A549 (cell line): Measurements from ENCODE around the gene PNPLA2. TPM values are rescaled to one million over a fixed set of nuclear protein-coding genes. Genes with fewer than 3 reads are reported as not detected.

Source experiments
- ATAC-seq, 2 experiments: fragments of 200-7000 bp in 1 of 2; fragments of >200 bp in 1 of 2; cut with Nextera tagmentation in 1 of 2; cut with Tn5 transposase in 1 of 2; 3 replicates each; pipeline versions ENCODE4 v1.8.0 to v1.9.1; 2018 to 2020; ENCODE audit warnings: mild to moderate bottlenecking in 1 of 2, moderate library complexity in 1 of 2
- CTCF ChIA-PET: fragments of 300-600 bp; sonication (Branson Sonifier 250); formaldehyde crosslinking; extraction: SDS; loops from one replicate; lab custom pipeline; 2021; ENCODE audit warnings: antibody characterized with exemption, inconsistent platforms; lab: Yijun Ruan, JAX
- POLR2A ChIA-PET: fragments of 350-600 bp; formaldehyde crosslinking; extraction: SDS; loops from one replicate; lab custom pipeline; 2021; ENCODE audit warnings: antibody characterized with exemption, inconsistent platforms; lab: Yijun Ruan, JAX
- DNase-seq, 2 experiments: peaks; one replicate each; pipeline versions ENCODE4 v3.0.0 to v3.0.0-alpha.2; 2011 to 2016; ENCODE audit warnings: low read depth in 1 of 2, low spot score in 1 of 2
- FAIRE-seq: peaks from 2 replicates; lab custom pipeline; 2011; peaks lifted over from hg19 to GRCh38; lab: Jason Lieb, UNC
- H3K27ac ChIP-seq, 2 experiments: fragments of >200 bp; sonication (Bioruptor Twin); formaldehyde crosslinking; 3 replicates each; pipeline ENCODE4 v1.5.1; 2016 to 2017
- H3K4me1 ChIP-seq: fragments of >200 bp; sonication (Bioruptor Twin); formaldehyde crosslinking; 3 replicates; pipeline ENCODE4 v1.6.1; 2016
- H3K4me2 ChIP-seq: fragments of >200 bp; sonication (Bioruptor Twin); formaldehyde crosslinking; 3 replicates; pipeline ENCODE4 v1.6.1; 2016
- H3K4me3 ChIP-seq: fragments of >200 bp; sonication (Bioruptor Twin); formaldehyde crosslinking; 3 replicates; pipeline ENCODE4 v1.5.1; 2016
- H3K9me3 ChIP-seq: fragments of >200 bp; sonication (Bioruptor Twin); formaldehyde crosslinking; 3 replicates; pipeline ENCODE4 v1.6.1; 2016
- BHLHE40 ChIP-seq: IDR thresholded peaks from 2 replicates; pipeline ENCODE4 v1.6.1; 2012; ENCODE audit warnings: low read depth, low read length, inconsistent platforms
- CEBPB ChIP-seq, 2 experiments: fragments of >200 bp in 1 of 2; sonication (Bioruptor Twin) in 1 of 2; formaldehyde crosslinking in 1 of 2; IDR thresholded peaks; 2 replicates each; pipeline ENCODE4 v1.6.1; 2012 to 2016
- EHMT2 ChIP-seq: fragments of 200-600 bp; sonication (generic); IDR thresholded peaks from 2 replicates; pipeline ENCODE4 v1.6.1; 2016; ENCODE audit warnings: antibody characterized with exemption, low read depth, mild to moderate bottlenecking, moderate library complexity
- EP300 ChIP-seq, 2 experiments: fragments of >200 bp; sonication (Bioruptor Twin); formaldehyde crosslinking; IDR thresholded peaks; 2 replicates in 1 of 2; 3 replicates in 1 of 2; pipeline ENCODE4 v1.6.1; 2016 to 2017
- FOSB ChIP-seq: fragments of 250-450 bp; sonication (Bioruptor Pico); IDR thresholded peaks from 2 replicates; pipeline ENCODE4 v1.5.0; 2020; ENCODE audit warnings: mild to moderate bottlenecking, moderate library complexity
- FOSL2 ChIP-seq, 2 experiments: fragments of 450-650 bp in 1 of 2; fragments of >200 bp in 1 of 2; sonication (Bioruptor Twin) in 1 of 2; formaldehyde crosslinking; IDR thresholded peaks; 2 replicates each; pipeline versions ENCODE4 v1.5.0 to v1.6.1; 2016 to 2020; ENCODE audit warnings: mild to moderate bottlenecking in 1 of 2, moderate library complexity in 1 of 2
- GATA3 ChIP-seq: IDR thresholded peaks from 2 replicates; pipeline ENCODE4 v1.6.1; 2012; ENCODE audit warnings: borderline replicate concordance
- HOXA7 ChIP-seq: fragments of 250-450 bp; sonication (Bioruptor Pico); IDR thresholded peaks from 2 replicates; pipeline ENCODE4 v1.5.0; 2020; ENCODE audit warnings: mild to moderate bottlenecking, moderate library complexity
- HOXB13 ChIP-seq: fragments of 250-450 bp; sonication (Bioruptor Pico); IDR thresholded peaks from 2 replicates; pipeline ENCODE4 v1.5.0; 2020; ENCODE audit warnings: low read depth, mild to moderate bottlenecking, moderate library complexity
- HOXB5 ChIP-seq: fragments of 250-450 bp; sonication (Bioruptor Pico); IDR thresholded peaks from 2 replicates; pipeline ENCODE4 v1.5.0; 2020; ENCODE audit warnings: mild to moderate bottlenecking, moderate library complexity
- JUN ChIP-seq, 2 experiments: fragments of >200 bp; sonication (Bioruptor Twin); formaldehyde crosslinking; IDR thresholded peaks; 2 replicates in 1 of 2; 3 replicates in 1 of 2; pipeline ENCODE4 v1.6.1; 2016 to 2017
- MYC ChIP-seq: IDR thresholded peaks from 2 replicates; pipeline ENCODE4 v1.6.1; 2012; ENCODE audit warnings: mild to moderate bottlenecking, inconsistent platforms, low read length, improper control_type of control experiment, borderline replicate concordance
- NPAS2 ChIP-seq: fragments of 250-450 bp; sonication (Bioruptor Pico); IDR thresholded peaks from 2 replicates; pipeline ENCODE4 v1.8.0; 2022; ENCODE audit warnings: mild to moderate bottlenecking, moderate library complexity, borderline replicate concordance
- PHF8 ChIP-seq: fragments of 200-600 bp; sonication (generic); IDR thresholded peaks from 2 replicates; pipeline ENCODE4 v1.6.1; 2016; ENCODE audit warnings: low read depth, mild to moderate bottlenecking, antibody characterized with exemption, moderate library complexity, borderline replicate concordance
- POLR2A ChIP-seq: IDR thresholded peaks from 2 replicates; pipeline ENCODE4 v1.6.1; 2012; ENCODE audit warnings: mild to moderate bottlenecking, low read length
- POLR2AphosphoS2 ChIP-seq: conservative IDR thresholded peaks from 2 replicates; pipeline ENCODE4 v1.6.1; 2012; ENCODE audit warnings: low read length, improper control_type of control experiment, inconsistent platforms
- RARB ChIP-seq: fragments of 250-450 bp; sonication (Bioruptor Pico); IDR thresholded peaks from 2 replicates; pipeline ENCODE4 v1.8.0; 2021; ENCODE audit warnings: mild to moderate bottlenecking, moderate library complexity
- TFCP2L1 ChIP-seq: fragments of 250-450 bp; sonication (Bioruptor Pico); IDR thresholded peaks from 2 replicates; pipeline ENCODE4 v1.5.0; 2021; ENCODE audit warnings: mild to moderate bottlenecking
- TP53 ChIP-seq: fragments of 250-450 bp; sonication (Bioruptor Pico); IDR thresholded peaks from 2 replicates; pipeline ENCODE4 v1.5.0; 2021; ENCODE audit warnings: mild to moderate bottlenecking, moderate library complexity
- ZFP36 ChIP-seq: fragments of 450-650 bp; IDR thresholded peaks from 2 replicates; pipeline ENCODE4 v1.6.1; 2014; ENCODE audit warnings: borderline replicate concordance; ENCODE audit not compliant: partially characterized antibody
- WGBS: methylation state at CpG from one replicate; pipeline ENCODE4 v1.1.6; 2017; ENCODE audit errors: missing lambda C conversion rate; 5-methylcytosine and 5-hydroxymethylcytosine counted together
- polyA plus RNA-seq, 4 experiments: library from polyadenylated mRNA; depleted of rRNA in 3 of 4; stranded (reverse); fragments of >200 nt; fragmentation: RNase III in 1 of 4; extraction: RNeasy Plus Mini Kit Qiagen cat#74134 plus additional on column Dnase treatment in 1 of 4; gene quantifications; 2 replicates in 3 of 4; 3 replicates in 1 of 4; pipeline ENCODE4 v1.2.3, GENCODE V29; 2011 to 2017
- TF ChIP-seq, protein P1 (sequence below): IDR thresholded peaks from 2 replicates; pipeline ENCODE4 v1.6.1; 2012
- TF ChIP-seq, protein P2 (sequence below): fragments of >200 bp; sonication (Bioruptor Twin); formaldehyde crosslinking; IDR thresholded peaks from 3 replicates; pipeline ENCODE4 v1.6.1; 2016
- TF ChIP-seq, protein P3 (sequence below): fragments of 250-450 bp; sonication (Bioruptor Pico); IDR thresholded peaks from 2 replicates; pipeline ENCODE4 v1.5.0; 2021; ENCODE audit warnings: mild to moderate bottlenecking, moderate library complexity, borderline replicate concordance
- TF ChIP-seq, protein P4 (sequence below): IDR thresholded peaks from 2 replicates; pipeline ENCODE4 v1.6.1; 2012; ENCODE audit warnings: low read depth, borderline replicate concordance
- TF ChIP-seq, protein P5 (sequence below): IDR thresholded peaks from 2 replicates; pipeline ENCODE4 v1.6.1; 2012

Gene PNPLA2
- polyA plus RNA-seq, 2 of the 4 experiments (the other 2 are of a cell fraction), result 13.2 to 25.4 TPM

DNA sequence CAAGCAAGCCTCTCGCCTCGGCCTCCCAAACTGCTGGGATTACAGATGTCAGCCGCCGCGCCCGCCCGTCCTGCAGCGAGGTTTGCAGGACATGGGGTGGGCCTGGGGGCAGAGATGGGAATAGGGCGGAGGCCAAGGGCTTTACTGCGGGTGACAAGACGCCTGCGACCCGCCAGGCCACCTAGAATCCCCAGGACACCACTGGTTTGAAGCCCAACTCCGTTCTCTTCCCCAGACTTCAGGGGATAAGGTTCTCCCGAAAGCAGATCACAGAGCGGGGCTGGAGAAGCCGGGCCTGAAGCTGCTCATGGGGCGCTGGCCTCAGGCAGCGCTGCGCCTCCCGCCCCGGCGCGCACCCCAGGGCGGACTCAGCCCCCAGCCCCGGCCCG, 23.3 kb downstream of the PNPLA2 start:
- Histone ChIP-seq H3K27ac (peak overlapping the region; percentile 99), H3K4me3 (peak overlapping the region; percentile 100), H3K4me2 (peak overlapping the region; percentile 92), H3K4me1 (peaks cover 63% of the 10 kb centered on the region), H3K9me3 (no peaks in the 10 kb centered on the region)
- DNase-seq (no peak), FAIRE-seq (no peak), ATAC-seq (no peak)
- POLR2A ChIA-PET, result interaction anchor here (3.9 kb wide), 1 partner anchor 9 kb away, joined by 47 read pairs; the partner anchor contains the start of gene CD151
- CTCF ChIA-PET, result interaction anchor here (1.1 kb wide), 1 partner anchor 20 kb away, joined by 3 read pairs; no protein-coding TSS in a partner anchor
- TF ChIP-seq BHLHE40 (no peak), PHF8 (no peak; the same call in 1 of the 2 replicates), RARB (CRISPR knock-in tag) (peak; percentile 35; the same call in 1 of the 2 replicates), HOXB13 (CRISPR knock-in tag) (no peak), EHMT2 (no peak), TP53 (CRISPR knock-in tag) (no peak), HOXB5 (no peak), POLR2AphosphoS2 (peak; percentile 96; the same call in 1 of the 2 replicates), HOXA7 (CRISPR knock-in tag) (peak; percentile 42; the same call in 1 of the 2 replicates), FOSB (CRISPR knock-in tag) (0 out of 2 replicates have a peak, but pooled peaks have one; percentile 23), MYC (no peak), NPAS2 (CRISPR knock-in tag) (no peak), TFCP2L1 (CRISPR knock-in tag) (peak; percentile 91), CEBPB (IDR thresholded peaks at IDR 0.05) (no peak)
- TF ChIP-seq, protein P1, sequence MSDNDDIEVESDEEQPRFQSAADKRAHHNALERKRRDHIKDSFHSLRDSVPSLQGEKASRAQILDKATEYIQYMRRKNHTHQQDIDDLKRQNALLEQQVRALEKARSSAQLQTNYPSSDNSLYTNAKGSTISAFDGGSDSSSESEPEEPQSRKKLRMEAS, result no peak
- TF ChIP-seq, protein P2, sequence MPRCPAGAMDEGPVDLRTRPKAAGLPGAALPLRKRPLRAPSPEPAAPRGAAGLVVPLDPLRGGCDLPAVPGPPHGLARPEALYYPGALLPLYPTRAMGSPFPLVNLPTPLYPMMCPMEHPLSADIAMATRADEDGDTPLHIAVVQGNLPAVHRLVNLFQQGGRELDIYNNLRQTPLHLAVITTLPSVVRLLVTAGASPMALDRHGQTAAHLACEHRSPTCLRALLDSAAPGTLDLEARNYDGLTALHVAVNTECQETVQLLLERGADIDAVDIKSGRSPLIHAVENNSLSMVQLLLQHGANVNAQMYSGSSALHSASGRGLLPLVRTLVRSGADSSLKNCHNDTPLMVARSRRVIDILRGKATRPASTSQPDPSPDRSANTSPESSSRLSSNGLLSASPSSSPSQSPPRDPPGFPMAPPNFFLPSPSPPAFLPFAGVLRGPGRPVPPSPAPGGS, result no peak
- TF ChIP-seq, protein P3, sequence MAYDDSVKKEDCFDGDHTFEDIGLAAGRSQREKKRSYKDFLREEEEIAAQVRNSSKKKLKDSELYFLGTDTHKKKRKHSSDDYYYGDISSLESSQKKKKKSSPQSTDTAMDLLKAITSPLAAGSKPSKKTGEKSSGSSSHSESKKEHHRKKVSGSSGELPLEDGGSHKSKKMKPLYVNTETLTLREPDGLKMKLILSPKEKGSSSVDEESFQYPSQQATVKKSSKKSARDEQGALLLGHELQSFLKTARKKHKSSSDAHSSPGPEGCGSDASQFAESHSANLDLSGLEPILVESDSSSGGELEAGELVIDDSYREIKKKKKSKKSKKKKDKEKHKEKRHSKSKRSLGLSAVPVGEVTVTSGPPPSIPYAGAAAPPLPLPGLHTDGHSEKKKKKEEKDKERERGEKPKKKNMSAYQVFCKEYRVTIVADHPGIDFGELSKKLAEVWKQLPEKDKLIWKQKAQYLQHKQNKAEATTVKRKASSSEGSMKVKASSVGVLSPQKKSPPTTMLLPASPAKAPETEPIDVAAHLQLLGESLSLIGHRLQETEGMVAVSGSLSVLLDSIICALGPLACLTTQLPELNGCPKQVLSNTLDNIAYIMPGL (CRISPR knock-in tag), result no peak
- TF ChIP-seq, protein P4, sequence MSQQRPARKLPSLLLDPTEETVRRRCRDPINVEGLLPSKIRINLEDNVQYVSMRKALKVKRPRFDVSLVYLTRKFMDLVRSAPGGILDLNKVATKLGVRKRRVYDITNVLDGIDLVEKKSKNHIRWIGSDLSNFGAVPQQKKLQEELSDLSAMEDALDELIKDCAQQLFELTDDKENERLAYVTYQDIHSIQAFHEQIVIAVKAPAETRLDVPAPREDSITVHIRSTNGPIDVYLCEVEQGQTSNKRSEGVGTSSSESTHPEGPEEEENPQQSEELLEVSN, result no peak
- 4% methylated on average over 21 of the region's 27 CpGs for WGBS

DNA sequence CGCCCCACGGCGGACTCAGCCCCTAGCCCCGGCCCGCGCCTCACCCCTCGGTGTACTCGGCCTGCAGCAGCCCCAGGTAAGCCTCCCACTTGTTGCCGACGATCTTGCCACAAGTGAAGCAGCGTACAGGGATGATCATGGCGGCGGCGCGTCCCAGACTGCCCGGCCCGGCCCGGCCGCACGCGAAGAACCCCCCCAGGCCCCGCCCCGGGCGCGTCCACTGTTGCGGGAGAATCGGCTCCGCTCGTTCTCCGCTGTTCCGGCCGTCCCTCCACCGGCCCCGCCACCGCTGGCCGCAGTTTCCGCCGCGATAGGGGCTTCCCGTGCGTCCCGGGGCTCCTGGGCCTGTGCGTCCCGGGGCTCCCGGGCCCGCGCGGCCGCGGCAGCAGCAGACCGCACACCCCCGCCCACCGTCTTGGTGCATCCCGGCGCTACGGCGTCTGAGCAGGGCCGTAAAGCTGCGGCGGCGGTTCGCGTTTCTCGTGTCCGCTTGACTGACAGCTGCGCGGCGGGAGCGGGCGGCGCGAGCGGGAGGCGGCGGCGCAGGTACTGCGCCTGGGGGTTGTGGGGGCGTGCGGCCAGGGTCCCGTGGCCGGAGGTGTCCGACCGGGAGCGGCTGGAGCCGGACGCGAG, 23.8 kb downstream of the PNPLA2 start, which contains the start of the genes POLR2L and TSPAN4:
POLR2L (minus strand) TSS at position 160 of the 633 bp plus-strand sequence; CDS start at position 139, 21 bp downstream.
TSPAN4 (plus strand) TSS at position 483 of the 633 bp plus-strand sequence. CDS start 7,453 bp downstream, outside the sequence.
- H3K4me2 ChIP-seq, result peak within 1 kb of the TSS; percentile 92
- H3K27ac ChIP-seq, result peak within 1 kb of the TSS; percentile 99
- TF ChIP-seq FOSL2 (IDR thresholded peaks at IDR 0.05) (no peak), FOSL2 (CRISPR knock-in tag; IDR thresholded peaks at IDR 0.05) (no peak), JUN (IDR thresholded peaks at IDR 0.05) (peak; percentile 88 to 99; a peak in 4 of 5 replicates), PHF8 (peak; percentile 90; the same call in 1 of the 2 replicates), ZFP36 (no peak), POLR2A (peak; percentile 98), BHLHE40 (peak; percentile 45), FOSB (CRISPR knock-in tag) (no peak), POLR2AphosphoS2 (peak; percentile 98), GATA3 (peak; percentile 84), EP300 (IDR thresholded peaks at IDR 0.05) (peak in 1 of 2 experiments; percentile 33; a peak in 1 of 5 replicates)
- TF ChIP-seq, protein P1, result peak; percentile 91
- TF ChIP-seq, protein P5, sequence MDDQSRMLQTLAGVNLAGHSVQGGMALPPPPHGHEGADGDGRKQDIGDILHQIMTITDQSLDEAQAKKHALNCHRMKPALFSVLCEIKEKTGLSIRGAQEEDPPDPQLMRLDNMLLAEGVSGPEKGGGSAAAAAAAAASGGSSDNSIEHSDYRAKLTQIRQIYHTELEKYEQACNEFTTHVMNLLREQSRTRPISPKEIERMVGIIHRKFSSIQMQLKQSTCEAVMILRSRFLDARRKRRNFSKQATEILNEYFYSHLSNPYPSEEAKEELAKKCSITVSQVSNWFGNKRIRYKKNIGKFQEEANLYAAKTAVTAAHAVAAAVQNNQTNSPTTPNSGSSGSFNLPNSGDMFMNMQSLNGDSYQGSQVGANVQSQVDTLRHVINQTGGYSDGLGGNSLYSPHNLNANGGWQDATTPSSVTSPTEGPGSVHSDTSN, result peak; percentile 94
- TF ChIP-seq, protein P2, result peak; percentile 93
- WGBS, result under 1% methylated on average over 19 of the region's 87 CpGs
- POLR2A ChIA-PET, result interaction anchor here (0.7 to 3.9 kb wide), 5 partner anchors 9 to 33 kb away, joined by 3 to 47 read pairs (median 7); partner anchors contain the start of genes CD151, PNPLA2 and RPLP2
- DNase-seq (peak in 1 of 2 experiments; percentile 94), FAIRE-seq (no peak), ATAC-seq (peak; percentile 0 to 1; a peak in 1 of 6 replicates)
- CTCF ChIA-PET, result interaction anchor here (1.0 to 1.5 kb wide), 2 partner anchors 12 to 209 kb away, joined by 4 to 6 read pairs; no protein-coding TSS in a partner anchor
- H3K4me3 ChIP-seq, result peak within 1 kb of the TSS; percentile 100
- no peaks in the 10 kb centered on the region for H3K9me3 ChIP-seq
- peaks cover 63% of the 10 kb centered on the region for H3K4me1 ChIP-seq
